T-helper 2 cell (primary cell): Measurements from ENCODE around the gene TRIM14.
"Not testable (repeated sequence)": the region's sequence is repeated elsewhere in the genome, so short reads cannot be mapped to it uniquely, and the experiment has no call there.

Source experiments
- DNase-seq, 5 experiments: peaks; one replicate each; pipeline versions ENCODE4 v3.0.0 to v3.0.0-alpha.2; 2012 to 2022

The TRIM14 gene

DNA sequence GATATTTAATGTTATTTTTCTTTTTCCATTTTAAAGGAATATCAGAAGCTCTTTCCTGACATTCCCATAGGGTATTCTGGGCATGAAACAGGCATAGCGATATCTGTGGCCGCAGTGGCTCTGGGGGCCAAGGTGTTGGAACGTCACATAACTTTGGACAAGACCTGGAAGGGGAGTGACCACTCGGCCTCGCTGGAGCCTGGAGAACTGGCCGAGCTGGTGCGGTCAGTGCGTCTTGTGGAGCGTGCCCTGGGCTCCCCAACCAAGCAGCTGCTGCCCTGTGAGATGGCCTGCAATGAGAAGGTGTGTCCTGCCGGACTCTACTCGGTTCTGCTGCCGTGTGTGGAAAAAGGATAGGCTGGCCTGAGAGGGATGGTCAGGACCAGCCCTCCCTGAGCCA, 38.2 kb downstream of the TRIM14 start:
- no peak for DNase-seq

DNA sequence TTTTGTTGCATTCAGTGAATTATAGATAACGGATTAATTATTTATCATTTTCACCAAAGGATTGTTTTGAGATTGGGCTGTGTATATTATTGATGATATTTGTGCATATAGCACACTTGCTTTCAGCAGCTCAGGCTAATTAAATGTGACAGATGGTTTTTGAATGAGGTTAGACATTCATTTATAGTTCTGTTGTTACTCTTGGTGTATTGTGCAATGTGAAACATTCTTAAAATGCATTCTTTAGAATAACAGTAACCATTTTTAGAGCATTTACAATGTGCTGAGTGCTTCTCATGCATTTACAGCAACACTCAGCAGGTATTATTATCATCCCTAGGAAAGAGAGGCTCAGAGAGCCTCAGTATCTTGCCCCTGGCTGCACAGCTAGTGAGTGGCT, 38.7 kb downstream of the TRIM14 start:
- DNase-seq = no peak

DNA sequence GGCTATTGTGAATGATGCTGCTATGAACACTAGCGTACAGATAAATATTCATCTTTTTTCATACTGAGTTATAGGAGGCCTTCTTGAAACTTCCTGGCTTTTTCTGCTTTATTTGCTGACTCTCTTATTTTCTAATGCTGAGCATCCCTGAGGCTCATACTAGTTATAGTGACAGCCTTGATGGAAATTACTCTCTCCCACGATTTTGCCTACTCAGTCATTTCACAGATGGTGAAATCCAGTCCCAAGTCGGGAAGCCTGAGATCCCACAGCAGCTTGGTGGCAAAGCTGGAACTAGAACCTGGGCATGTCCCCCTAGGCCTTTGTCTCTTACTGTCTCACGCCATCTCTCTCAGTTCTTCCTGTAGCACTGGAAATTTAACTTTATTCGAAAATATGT, 40.1 kb downstream of the TRIM14 start:
- DNase-seq = no peak

DNA sequence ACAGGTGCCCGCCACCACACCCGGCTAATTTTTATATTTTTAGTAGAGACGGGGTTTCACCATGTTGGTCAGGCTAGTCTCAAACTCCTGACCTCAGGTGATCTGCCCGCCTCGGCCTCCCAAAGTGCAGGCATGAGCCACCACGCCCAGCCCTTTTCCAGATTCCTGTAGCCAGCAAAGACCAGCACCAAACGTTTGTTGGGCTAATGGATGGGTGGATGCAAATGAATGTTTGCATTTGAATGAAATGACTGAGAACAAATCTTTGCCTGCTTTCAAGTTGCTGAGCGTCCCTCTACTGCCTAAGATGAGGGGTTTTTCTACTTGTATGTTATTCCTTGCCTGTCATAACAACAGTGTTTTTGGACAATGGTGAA, 42.5 kb downstream of the TRIM14 start:
- not testable (repeated sequence) for DNase-seq

DNA sequence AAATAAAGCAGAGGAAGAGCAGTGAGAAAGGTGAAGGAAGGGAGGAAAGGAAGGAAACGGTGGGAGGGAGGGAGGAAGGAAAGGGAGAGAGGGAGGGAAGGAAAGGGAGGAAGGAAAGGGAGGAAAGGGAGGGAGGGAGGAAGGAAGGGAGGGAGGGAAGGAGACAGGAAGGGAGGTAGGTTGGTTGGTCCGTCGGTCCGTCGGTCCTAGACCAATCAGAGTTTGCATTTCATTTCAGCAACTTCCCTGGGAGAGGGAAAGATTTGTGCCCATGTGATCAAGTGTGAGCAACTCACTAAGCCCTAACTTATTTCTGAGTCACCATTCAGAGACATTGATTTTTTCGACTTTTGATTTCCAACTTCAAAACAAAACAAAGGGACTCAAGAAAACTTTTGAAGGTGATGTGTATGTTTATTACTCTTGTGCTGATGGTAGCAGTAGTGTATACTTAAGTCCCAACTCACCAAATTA, 43.7 kb downstream of the TRIM14 start:
- peak in 1 of 5 experiments; percentile 58 for DNase-seq

DNA sequence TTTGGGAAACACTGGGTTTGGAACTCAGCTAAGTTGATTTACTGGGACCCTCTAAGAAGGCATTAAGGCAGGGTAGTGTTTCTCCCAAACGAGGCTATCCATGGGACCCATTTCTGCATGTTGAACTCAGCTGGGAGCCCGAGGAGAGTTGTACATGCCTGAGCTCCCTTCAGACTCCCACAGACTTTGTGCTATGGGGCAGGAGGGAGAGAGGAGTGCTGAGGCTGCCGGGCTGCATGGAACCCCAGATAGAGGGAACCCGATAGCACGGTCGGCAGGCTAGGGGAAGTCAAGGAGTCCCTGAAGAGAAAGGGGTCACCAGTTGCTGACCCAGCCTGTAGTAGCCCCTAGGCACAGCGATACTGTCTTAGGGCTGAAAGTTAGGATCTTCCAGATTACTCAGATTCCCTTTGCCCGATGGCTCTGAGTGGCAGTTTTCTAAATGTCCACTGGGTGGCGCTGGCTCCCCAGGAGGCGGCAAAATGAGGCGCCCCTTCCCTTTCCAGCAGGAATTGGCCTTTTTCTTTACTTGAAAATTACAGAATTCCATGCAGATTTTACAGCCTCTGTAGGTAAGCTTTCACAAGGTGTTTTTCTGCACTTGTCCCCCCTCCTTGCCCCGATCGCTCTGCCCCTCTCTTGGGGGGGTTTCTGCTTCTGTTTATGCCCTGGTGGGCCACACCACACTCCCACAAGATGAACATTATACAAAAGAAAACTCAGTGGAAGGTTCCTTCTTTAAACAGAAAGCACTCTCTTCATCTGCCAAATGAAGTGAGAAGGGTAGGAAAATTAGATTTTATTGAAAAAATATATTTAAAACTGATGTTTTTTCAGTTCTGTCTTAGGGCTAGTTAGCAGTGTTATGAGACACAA, 44.7 kb downstream of the TRIM14 start:
- DNase-seq = peak; percentile 35 to 56 (median 52)

DNA sequence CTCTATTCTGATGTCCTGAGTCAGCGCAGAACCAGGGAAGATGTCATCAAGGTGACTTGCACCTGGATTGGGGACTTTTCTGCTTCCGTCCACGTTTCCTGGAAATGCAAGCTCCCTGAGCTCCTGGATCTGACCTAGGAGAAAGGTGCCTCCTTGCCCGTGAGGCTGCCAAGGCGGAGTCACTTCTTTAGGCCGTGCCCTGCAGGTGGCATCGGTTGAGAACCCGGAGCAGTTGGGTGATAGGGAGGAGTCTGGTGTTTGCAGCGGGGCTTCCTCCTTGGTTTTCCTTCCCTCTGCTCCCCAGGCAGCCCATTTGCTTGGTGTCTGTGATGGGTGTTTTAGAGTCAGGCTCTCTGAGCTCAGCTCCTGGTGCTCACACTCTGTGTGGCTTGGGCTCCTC, 47.3 kb downstream of the TRIM14 start:
- DNase-seq = no peak

DNA sequence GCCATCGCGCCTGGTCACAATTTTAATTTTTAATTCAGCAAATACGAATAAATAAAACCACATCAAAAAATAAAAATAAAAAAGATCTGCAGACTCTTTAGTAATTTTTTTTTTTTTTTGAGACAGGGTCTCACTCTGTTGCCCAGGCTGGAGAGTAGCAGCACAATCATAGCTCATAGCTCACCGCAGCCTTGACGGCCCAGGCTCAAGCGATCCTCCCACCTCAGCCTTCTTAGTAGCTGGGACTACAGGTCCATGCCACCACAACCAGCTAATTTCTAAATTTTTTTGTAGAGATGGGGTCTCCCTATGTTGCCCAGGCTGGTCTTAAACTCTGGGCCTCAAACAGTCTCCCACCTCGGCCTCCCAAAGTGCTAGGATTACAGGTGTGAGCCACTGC, 48.3 kb downstream of the TRIM14 start:
- DNase-seq = no peak

DNA sequence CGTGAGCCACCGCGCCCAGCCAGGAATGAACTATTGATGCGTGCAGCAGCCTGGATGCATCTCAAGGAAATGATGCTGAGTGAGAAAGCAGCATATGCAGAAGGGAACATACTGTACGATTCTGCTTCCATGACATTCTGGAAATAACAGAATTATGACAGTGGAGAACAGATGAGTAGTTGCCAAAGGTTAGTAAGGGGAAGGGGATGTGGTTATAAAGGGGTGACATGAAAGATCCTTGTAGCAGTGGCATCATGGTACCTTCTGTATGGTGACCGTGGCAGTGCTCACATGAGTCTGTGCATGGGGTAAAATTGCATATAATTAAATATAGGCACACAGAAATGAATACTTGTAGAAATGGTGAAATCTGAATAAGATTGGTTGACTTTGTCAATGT, 49.5 kb downstream of the TRIM14 start:
- DNase-seq = no peak

DNA sequence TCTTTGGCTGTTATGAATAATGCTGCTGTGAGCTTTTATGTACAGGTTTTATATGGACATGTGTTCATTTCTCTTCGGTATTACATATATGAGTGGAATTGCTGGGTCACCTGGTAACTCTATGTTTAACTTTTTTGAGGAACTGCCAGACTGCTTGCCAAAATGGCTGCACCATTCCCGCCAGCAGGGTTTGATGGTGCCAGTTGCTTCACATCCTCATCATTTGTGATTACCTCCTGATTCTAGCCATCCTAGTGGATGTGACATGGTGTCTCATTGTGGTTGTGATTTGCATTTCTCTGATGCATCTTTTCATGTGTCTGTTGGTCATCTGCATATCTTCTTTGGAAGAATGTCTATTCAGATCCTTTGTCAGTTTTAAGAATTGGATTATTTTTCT, 51.8 kb downstream of the TRIM14 start:
- DNase-seq = no peak

DNA sequence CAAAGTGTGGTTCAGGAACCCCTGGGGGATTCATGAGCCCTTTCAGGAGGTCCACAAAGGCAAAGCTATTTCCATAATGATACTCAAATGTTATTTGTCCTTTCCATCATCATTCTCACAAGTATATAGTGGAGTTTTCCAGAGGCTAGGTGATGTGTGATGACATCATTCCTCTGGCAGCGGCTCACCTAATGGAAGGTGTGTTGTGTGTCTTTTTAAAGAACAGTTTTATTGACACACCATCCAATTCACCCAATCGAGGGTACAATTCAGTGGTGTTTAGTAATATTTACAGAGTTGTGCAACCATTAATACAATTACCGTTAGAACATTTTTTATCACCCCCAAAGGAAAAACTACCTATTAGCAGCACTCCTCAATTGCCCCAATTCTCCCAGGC, 52.8 kb downstream of the TRIM14 start:
- DNase-seq = no peak

DNA sequence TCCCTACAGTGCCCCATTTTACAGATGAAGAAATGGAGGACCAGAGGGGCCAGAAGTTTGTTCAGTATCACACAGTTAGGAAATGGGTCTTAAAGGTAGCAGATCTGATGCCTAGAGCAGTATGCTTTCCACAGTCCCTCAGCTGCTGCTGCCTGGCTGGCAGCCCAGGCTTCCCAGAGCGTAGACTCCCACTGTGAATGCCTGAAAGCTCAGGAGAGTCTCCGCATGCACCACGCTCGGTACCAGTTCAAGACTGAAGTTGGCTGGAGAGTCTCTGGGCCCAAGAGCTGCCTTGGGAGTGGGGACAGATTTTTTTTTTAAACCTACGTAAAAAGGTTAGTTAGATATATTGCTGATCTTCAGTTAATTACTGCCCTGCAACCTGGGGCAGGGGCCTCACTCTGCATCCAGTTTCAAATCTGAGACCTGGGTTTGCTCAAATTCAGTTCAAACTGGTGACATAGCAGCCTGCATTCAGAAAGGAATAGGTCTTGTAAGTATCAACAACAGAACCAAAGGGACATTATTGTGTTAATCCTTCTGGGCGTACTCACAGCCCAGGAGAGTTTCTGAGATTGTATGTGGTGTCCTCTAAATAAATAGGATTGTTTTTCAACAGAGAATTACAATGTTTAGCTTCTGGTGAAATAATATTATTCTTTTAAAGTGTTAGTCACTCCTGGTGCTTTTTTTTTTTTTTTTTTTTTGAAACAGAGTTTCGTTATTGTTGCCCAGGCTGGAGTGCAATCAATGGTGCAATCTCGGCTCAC, 54.2 kb downstream of the TRIM14 start:
- no peak for DNase-seq

DNA sequence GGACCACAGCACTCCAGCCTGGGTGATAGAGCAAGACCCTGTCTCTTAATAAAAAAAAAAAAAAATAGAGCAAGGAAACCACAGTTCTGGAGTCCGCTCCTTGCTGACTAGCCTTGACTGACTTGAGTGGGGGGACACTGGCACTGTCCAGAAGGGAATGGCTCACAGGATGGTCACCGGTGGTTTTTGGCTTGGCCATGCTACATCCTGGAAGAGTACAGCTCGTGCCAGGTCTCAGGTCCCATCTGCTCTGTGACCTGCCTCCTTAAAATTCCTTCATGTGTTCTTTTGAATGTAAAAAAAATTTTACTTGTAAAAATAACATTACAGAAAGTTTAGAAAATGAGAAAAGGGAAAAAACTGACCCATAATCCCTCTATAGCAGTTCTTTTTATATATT, 56.9 kb downstream of the TRIM14 start:
- DNase-seq = no peak

DNA sequence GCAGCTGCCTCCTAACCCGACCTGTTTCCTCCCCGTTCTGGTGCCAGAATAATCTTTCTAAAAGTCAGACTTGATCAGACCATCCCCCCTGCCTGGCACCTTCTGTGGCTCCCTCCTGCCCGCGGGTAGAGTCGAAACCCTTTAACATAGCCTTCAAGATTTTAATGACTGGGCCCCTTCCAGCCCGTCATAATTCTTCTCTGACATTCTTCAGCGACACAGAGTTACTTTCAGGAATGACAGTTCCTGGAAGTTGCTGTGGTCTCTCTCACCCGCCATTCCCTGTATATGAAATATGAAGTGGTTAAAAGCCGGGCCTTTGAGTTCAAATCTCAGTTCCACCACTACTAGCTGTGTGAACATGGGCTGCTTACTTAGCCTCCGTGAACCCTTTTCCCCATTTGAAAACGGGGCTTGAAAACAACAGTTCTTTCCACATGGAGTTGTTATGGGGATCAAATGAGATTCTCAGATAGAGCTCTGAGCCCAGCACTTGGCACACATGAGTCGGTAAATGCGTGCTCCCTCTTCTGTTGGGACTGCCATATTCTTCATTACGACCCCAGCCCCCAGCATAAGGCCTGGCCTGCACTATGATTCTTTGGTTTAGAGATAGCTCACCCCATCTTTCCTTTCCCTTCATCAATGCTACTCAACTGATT, 61.8 kb downstream of the TRIM14 start:
- peak in 1 of 5 experiments; percentile 63 for DNase-seq

DNA sequence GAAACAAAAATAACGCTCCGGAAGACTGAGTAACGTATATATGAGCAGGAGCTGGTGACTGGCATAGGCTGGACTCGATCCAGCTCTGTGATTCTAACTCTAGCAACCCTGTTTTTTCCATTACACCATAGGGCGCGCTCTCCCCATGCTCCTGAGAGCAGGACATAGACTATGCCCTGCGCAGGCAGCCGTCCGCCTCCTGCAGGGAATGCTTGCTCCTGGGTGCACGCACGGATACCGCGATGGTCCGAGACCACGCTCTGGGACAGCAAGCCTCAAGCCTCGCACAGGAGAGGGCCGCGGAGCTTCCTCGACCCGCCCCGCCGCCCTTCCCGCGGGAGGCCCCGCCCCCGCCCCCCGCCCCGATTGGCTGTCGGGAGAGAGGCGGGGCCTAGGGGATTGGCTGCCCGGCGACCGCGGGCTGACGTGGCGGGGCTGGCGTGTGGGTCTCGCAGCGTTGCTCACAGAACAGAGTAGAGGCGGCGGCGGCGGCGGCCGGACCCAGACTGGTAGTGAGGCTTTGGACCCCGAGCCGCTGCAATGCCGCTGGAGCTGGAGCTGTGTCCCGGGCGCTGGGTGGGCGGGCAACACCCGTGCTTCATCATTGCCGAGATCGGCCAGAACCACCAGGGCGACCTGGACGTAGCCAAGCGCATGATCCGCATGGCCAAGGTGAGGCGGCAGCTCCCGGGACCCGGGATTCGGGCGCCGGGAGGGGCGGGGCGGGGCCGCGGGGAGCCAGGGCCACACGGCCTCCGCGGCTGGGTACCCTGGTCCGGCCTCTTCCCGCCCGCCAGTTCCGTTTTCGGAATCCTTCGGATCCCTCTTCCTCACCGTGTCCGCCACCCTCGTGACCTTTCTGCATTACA, 62.5 kb downstream of the TRIM14 start, which contains the start of gene NANS:
NANS (plus strand) TSS at position 464 of the 869 bp plus-strand sequence; CDS start at position 541, 77 bp downstream.
- peak; percentile 81 to 93 (median 85) for DNase-seq

DNA sequence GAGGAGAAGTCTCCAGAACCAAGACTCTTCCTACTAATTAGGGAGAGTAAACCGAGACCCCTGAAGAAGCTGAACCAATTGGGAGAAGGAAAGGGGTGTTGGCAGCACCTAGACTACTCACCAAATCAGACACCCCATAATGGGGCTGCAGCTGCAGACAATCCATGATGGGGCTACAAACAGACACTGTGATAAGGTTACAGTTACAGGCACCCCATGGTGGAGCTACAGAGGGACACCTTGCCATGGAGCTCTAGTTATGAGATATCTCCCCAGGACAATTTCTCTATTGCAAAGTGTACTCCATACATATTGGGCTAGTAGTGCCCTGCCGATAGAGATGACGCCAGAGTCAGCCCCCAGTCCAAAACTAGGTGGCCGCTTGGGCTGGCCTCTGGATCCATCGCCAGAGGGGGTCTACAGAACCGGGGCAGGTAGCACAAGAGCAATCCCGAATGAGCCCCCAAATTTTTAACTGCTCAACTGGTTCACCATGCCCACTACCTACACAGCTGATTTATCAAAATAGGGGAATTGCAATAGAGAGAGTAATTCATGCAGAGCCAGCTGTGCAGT, 64.6 kb downstream of the TRIM14 start:
- DNase-seq = no peak

DNA sequence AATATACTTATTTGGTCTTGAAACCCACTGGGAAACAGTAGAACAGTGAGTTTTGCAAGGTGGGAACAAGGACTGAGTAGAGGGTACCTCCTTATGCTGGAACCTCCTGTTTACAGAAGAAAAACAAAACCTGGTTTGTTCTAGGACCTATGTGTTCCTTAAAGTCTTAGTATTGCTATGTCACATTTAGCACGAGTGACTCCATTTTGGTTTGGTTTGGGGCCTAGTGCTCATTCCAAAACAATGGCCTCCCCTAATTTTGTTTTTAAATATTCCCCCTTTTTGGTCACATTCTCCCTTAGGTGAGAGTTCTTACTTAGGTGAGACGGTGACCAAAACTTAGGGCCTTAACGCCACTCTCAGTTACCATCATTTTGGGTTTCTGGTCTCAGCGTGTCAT, 68.7 kb downstream of the TRIM14 start:
- no peak for DNase-seq

DNA sequence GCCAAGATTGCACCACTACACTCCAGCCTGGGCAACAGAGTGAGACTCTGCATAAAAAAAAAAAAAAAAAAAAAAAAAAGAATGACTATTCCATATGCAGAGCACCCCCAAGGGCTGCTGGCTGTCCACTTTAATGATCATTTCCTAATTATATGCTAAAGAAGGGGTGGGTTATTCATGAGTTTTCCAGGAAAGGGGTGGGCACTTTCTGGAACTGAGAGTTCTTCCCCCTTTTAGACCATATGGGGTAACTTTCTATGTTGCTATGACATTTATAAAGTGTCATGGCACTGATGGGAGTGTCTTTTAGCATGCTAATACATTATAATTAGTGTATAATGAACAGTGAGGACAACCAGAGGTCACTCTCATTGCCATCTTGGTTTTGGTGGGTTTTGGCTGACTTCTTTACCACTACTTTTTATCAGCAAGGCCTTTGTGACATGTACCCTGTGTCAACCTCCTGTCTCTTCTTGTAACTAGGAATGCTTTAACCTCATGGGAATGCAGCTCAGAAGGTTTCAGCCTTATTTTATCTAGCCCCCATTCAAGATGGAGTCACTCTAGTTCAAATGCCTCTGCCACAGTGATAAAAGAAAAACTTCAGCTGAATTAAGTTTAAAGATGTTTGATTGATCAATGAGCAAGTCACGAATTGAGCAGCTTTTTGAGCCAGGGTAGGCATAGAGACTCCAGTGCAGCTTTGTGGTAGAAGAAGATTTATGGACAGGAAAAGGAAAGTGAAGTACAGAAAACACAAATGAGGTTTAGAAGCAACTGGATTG, 69.5 kb downstream of the TRIM14 start:
- DNase-seq = no peak

DNA sequence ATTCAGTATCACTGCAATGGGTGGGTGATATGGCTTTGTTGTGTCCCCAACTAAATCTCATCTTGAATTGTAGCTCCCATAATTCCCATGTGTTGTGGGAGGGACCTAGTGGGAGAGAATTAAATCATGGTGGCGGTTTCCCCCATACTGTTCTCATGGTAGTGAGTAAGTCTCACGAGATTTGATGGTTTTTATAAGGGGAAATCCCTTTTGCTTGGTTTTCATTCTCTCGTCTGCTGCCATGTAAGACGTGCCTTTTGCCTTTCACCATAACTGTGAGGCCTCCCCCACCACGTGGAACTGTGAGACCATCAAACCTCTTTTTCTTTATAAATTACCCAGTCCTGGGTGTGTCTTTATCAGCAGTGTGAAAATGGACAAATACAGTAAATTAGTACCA, 72.0 kb downstream of the TRIM14 start:
- no peak for DNase-seq

DNA sequence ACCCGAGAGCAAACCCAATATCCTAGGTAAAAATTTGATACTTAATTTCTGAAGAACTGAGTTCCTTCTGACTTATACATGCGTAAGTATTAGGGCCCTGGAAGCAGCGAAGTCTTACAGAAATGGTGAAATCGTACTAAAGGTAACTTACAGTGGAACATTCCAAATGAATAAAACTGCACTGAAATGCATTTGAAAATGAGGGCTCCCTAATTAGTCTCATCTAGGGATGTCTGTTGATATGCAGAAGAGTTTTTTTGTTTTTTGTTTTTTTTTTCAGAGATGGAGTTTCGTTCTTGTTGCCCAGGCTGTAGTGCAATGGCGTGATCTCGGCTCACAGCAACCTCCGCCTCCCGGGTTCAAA, 72.9 kb downstream of the TRIM14 start:
- no peak for DNase-seq
